ENCODE data around the gene KRT74.

DNA sequence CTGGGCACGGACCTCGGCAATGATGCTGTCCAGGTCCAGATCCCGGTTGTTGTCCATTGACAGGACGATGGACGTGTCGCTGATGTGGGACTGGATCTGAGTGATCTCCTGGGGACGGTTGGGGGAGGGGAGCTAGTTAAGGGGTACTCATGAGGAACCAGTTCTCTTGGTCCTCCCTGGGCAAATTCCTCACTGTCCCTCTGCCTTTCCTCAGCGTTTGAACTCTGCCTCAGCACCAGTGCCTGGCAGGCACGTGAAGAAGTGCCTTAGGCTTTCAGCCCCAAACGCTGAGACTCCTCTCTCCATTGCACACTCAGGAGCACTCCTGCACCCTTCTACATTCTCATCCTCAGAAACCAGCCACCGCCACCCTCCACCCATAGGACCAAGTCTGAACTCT lies 17.9 kb upstream of the KRT74 start:
- TF ChIP-seq, protein P1, sequence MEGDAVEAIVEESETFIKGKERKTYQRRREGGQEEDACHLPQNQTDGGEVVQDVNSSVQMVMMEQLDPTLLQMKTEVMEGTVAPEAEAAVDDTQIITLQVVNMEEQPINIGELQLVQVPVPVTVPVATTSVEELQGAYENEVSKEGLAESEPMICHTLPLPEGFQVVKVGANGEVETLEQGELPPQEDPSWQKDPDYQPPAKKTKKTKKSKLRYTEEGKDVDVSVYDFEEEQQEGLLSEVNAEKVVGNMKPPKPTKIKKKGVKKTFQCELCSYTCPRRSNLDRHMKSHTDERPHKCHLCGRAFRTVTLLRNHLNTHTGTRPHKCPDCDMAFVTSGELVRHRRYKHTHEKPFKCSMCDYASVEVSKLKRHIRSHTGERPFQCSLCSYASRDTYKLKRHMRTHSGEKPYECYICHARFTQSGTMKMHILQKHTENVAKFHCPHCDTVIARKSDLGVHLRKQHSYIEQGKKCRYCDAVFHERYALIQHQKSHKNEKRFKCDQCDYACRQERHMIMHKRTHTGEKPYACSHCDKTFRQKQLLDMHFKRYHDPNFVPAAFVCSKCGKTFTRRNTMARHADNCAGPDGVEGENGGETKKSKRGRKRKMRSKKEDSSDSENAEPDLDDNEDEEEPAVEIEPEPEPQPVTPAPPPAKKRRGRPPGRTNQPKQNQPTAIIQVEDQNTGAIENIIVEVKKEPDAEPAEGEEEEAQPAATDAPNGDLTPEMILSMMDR (IDR thresholded peaks at IDR 0.05), result no peak
- no peak for TF ChIP-seq TCF7L2 (IDR thresholded peaks at IDR 0.05; ENCODE audit: low read depth, low read length)
- TF ChIP-seq, protein P2, sequence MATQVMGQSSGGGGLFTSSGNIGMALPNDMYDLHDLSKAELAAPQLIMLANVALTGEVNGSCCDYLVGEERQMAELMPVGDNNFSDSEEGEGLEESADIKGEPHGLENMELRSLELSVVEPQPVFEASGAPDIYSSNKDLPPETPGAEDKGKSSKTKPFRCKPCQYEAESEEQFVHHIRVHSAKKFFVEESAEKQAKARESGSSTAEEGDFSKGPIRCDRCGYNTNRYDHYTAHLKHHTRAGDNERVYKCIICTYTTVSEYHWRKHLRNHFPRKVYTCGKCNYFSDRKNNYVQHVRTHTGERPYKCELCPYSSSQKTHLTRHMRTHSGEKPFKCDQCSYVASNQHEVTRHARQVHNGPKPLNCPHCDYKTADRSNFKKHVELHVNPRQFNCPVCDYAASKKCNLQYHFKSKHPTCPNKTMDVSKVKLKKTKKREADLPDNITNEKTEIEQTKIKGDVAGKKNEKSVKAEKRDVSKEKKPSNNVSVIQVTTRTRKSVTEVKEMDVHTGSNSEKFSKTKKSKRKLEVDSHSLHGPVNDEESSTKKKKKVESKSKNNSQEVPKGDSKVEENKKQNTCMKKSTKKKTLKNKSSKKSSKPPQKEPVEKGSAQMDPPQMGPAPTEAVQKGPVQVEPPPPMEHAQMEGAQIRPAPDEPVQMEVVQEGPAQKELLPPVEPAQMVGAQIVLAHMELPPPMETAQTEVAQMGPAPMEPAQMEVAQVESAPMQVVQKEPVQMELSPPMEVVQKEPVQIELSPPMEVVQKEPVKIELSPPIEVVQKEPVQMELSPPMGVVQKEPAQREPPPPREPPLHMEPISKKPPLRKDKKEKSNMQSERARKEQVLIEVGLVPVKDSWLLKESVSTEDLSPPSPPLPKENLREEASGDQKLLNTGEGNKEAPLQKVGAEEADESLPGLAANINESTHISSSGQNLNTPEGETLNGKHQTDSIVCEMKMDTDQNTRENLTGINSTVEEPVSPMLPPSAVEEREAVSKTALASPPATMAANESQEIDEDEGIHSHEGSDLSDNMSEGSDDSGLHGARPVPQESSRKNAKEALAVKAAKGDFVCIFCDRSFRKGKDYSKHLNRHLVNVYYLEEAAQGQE (IDR thresholded peaks at IDR 0.05; ENCODE audit: insufficient read depth in 1 of 2, low read depth in 2 of 2, low read length in 1 of 2), result no peak
